ENCODE measurements around the gene PEDS1. TPM values are rescaled to one million over a fixed set of nuclear protein-coding genes. Genes with fewer than 3 reads are reported as not detected.

Gene PEDS1
- total RNA-seq, 1 experiment from 2014 or later = 26.0 TPM

GRCh38 chr20:50199703-50200102 lies 46.2 kb upstream of the PEDS1 start:
- intact Hi-C loops (cut with micrococcal nuclease) = no loop called here
- Mint-ChIP-seq H3K27me3 (ENCODE audit: insufficient read depth, unreplicated experiment) (no peaks in the 10 kb centered on the region), H3K9me3 (ENCODE audit: unreplicated experiment) (peaks cover 12% of the 10 kb centered on the region), H3K36me3 (ENCODE audit: insufficient read depth, unreplicated experiment) (peaks cover 19% of the 10 kb centered on the region), H3K4me3 (ENCODE audit: unreplicated experiment) (no peak overlapping the region), H3K27ac (ENCODE audit: low read depth, unreplicated experiment) (no peak overlapping the region), H3K4me1 (ENCODE audit: insufficient read depth, unreplicated experiment) (peaks cover 16% of the 10 kb centered on the region)
- no peak for TF ChIP-seq CTCF (IDR thresholded peaks at IDR 0.05; ENCODE audit: unreplicated experiment)
- POLR2A ChIA-PET = interaction anchor here (0.6 to 1.5 kb wide), 4 partner anchors 9 to 265 kb away, joined by 3 to 4 read pairs (median 3); no protein-coding TSS in a partner anchor
- no peak for DNase-seq (ENCODE audit: unreplicated experiment)
- no TSS peak for BruUV-seq (replicated peaks)
- CTCF ChIA-PET = interaction anchor here (0.5 to 2.1 kb wide), 3 partner anchors 9 to 265 kb away, joined by 3 to 8 read pairs (median 3); no protein-coding TSS in a partner anchor

DNA sequence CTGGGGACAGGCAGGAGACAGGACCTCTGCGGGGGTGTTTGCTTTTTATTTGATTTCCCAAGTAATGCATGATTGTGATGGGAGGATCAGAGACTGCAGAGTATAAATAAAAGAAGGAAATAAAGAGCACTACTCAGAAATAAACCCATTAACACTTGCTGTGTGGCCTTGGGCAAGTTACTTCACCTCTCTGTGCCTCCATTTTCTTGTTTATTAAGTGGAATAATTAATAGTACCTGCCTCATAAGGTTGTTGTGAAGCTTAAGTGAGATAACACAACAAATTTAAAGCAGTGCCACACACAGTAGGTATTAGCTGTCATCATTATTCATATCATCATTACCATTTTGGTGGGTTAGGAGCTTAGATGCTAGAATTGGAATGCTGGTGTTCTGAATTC lies 45.2 kb upstream of the PEDS1 start:
- Mint-ChIP-seq H3K4me1 (ENCODE audit: insufficient read depth, unreplicated experiment) (peaks cover 18% of the 10 kb centered on the region), H3K4me3 (ENCODE audit: unreplicated experiment) (no peak overlapping the region), H3K27me3 (ENCODE audit: insufficient read depth, unreplicated experiment) (no peaks in the 10 kb centered on the region), H3K9me3 (ENCODE audit: unreplicated experiment) (peaks cover 5% of the 10 kb centered on the region), H3K36me3 (ENCODE audit: insufficient read depth, unreplicated experiment) (peaks cover 29% of the 10 kb centered on the region), H3K27ac (ENCODE audit: low read depth, unreplicated experiment) (no peak overlapping the region)
- CTCF ChIA-PET = interaction anchor here (0.6 to 2.1 kb wide), 3 partner anchors 69 to 266 kb away, joined by 3 to 8 read pairs (median 4); no protein-coding TSS in a partner anchor
- DNase-seq (ENCODE audit: unreplicated experiment) = no peak
- POLR2A ChIA-PET = interaction anchor here (0.8 kb wide), 1 partner anchor 10 kb away, joined by 3 read pairs; no protein-coding TSS in a partner anchor
- no TSS peak for BruUV-seq (replicated peaks)
- intact Hi-C loops (cut with micrococcal nuclease) = no loop called here
- TF ChIP-seq CTCF (IDR thresholded peaks at IDR 0.05; ENCODE audit: unreplicated experiment) = no peak

DNA sequence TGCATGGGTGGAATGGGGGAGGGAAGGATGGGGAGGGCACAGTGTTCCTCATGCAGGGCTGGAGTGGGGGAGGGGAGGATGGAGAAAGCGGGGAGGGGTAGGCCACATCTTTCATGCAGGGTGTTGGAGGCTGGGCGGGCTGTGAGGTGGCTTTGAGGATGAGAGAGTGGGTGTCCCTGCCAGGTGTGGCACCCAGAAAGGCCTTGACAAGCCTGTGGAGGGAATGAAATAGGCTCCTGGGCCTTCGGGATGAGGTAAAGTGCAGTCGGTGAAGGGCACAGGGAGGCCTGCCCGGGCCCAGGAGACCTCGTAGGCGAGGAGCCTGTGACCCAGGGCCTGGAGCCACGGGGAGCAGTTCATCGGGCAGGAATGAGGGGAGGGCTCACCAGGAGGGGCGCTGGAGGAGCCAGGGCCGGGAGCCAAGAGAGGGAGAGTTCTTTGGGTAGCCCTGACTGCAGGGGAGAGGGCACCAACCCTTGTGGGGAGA lies 44.7 kb upstream of the PEDS1 start:
- H3K4me3 Mint-ChIP-seq (ENCODE audit: unreplicated experiment) = no peak overlapping the region
- H3K9me3 Mint-ChIP-seq (ENCODE audit: unreplicated experiment) = peaks cover under 1% of the 10 kb centered on the region
- intact Hi-C loops (cut with micrococcal nuclease) = no loop called here
- ChIA-PET CTCF (interaction anchor here (0.6 to 2.1 kb wide), 3 partner anchors 69 to 266 kb away, joined by 3 to 8 read pairs (median 4); no protein-coding TSS in a partner anchor), POLR2A (no interaction called here)
- H3K36me3 Mint-ChIP-seq (ENCODE audit: insufficient read depth, unreplicated experiment) = peaks cover 34% of the 10 kb centered on the region
- no peaks in the 10 kb centered on the region for H3K27me3 Mint-ChIP-seq (ENCODE audit: insufficient read depth, unreplicated experiment)
- no peak for DNase-seq (ENCODE audit: unreplicated experiment)
- TF ChIP-seq CTCF (IDR thresholded peaks at IDR 0.05; ENCODE audit: unreplicated experiment) = no peak
- BruUV-seq (replicated peaks) = no TSS peak
- H3K27ac Mint-ChIP-seq (ENCODE audit: low read depth, unreplicated experiment) = no peak overlapping the region
- peaks cover 18% of the 10 kb centered on the region for H3K4me1 Mint-ChIP-seq (ENCODE audit: insufficient read depth, unreplicated experiment)

DNA sequence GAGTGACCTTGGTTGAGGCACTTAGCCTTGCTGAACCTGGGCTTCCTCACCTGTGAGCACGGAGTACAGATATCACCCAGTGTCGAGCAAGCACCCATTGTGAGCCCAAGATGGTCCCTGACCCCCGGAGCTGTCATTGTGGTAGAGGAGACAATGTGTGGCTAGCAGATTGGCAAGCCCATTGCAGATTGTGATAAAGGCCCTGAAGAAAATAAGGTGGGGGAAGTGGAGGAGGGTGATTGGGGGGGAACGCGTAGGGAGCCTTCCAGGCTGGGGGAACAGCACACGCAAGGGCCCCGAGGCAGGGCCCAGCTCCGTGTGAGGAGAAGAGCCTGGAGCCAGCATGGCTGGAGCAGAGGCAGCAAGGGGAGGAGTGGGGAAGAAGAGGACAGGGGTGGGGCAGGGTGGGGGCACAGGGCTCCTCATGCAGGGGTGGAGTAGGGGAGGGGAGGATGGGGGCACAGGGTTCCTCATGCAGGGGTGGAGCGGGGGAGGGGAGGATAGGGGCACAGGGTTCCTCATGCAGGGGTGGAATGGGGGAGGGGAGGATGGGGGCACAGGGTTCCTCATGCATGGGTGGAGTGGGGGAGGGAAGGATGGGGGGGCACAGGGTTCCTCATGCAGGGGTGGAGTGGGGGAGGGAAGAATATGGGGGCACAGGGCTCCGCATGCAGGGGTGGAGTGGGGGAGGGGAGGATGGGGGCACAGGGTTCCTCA lies 44.1 kb upstream of the PEDS1 start:
- no peak overlapping the region for H3K4me3 Mint-ChIP-seq (ENCODE audit: unreplicated experiment)
- H3K4me1 Mint-ChIP-seq (ENCODE audit: insufficient read depth, unreplicated experiment) = peaks cover 18% of the 10 kb centered on the region
- no peaks in the 10 kb centered on the region for H3K27me3 Mint-ChIP-seq (ENCODE audit: insufficient read depth, unreplicated experiment)
- H3K27ac Mint-ChIP-seq (ENCODE audit: low read depth, unreplicated experiment) = no peak overlapping the region
- no peaks in the 10 kb centered on the region for H3K9me3 Mint-ChIP-seq (ENCODE audit: unreplicated experiment)
- BruUV-seq (replicated peaks) = no TSS peak
- ChIA-PET POLR2A (interaction anchor here (0.6 to 1.1 kb wide), 3 partner anchors 87 to 232 kb away, joined by 3 read pairs; no protein-coding TSS in a partner anchor), CTCF (interaction anchor here (0.6 kb wide), 3 partner anchors 30 to 174 kb away, joined by 3 to 4 read pairs (median 3); no protein-coding TSS in a partner anchor)
- no peak for DNase-seq (ENCODE audit: unreplicated experiment)
- intact Hi-C loops (cut with micrococcal nuclease) = no loop called here
- H3K36me3 Mint-ChIP-seq (ENCODE audit: insufficient read depth, unreplicated experiment) = peaks cover 40% of the 10 kb centered on the region
- TF ChIP-seq CTCF (IDR thresholded peaks at IDR 0.05; ENCODE audit: unreplicated experiment) = no peak

All from MCF 10A (cell line).